NCI-H2196 (cell line): ENCODE results near the gene FGGY.
"Not testable (repeated sequence)": the region's sequence is repeated elsewhere in the genome, so short reads cannot be mapped to it uniquely, and the experiment has no call there.

Source experiments
- DNase-seq: peaks from one replicate; lab custom pipeline; 2025; ENCODE audit not compliant: unreplicated experiment; lab: John Stamatoyannopoulos, UW

Gene FGGY

DNA sequence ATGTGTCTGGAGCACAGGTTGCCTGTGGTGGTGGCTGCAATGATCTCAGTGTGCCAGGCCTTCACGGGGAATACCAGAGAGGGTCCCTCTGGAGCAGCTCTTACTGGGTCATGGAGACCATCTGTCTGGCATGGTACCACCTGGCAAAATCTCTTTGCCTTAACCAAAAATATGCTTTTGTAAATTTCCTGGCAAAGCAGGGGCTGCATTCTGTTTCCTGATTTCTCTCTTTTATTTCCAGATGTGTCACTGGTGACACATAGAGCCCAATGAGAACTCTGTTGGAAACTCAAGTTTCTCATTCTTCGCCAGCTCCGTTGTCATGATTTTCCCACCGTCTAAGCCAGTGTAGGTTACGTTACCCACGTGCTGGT lies 136.5 kb downstream of the FGGY start:
- DNase-seq, result no peak

DNA sequence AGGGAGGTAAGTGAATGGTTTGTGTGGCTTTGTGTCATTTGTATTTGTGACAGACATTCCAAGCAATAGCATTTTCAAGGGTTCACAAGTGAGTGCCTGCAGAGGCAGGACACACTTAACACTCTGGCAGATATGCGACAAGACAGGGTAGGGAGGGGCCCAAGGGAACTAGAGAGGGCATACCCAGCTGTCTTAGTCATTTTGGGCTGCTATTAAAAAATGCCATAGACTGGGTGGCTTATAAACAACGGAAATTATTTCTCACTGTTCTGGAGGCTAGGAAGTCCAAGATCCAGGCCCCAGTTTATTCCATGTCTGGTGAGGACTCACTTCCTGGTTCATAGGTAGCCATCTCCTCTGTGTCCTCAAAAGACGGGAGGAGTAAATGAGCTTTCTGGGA lies 137.4 kb downstream of the FGGY start:
- DNase-seq, result no peak

DNA sequence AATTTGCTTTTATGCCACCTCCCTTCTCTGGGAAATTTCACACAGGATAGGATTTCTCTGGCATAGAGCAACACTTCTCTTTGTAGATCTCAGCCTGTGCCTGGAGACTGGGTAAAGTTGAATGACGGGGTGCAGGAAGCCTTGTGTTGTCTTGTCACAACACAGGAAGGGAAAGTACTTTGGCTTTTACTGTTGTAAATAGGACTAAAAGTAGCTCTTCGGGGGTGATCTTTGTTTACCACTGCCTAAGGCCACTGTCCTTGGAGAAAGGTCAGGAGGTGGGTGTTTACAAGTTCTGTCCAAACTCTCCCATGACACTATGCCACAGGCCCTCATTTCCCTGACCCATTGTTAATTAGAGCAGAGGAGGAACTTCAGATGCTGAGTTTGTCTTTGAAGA lies 139.7 kb downstream of the FGGY start:
- no peak for DNase-seq

DNA sequence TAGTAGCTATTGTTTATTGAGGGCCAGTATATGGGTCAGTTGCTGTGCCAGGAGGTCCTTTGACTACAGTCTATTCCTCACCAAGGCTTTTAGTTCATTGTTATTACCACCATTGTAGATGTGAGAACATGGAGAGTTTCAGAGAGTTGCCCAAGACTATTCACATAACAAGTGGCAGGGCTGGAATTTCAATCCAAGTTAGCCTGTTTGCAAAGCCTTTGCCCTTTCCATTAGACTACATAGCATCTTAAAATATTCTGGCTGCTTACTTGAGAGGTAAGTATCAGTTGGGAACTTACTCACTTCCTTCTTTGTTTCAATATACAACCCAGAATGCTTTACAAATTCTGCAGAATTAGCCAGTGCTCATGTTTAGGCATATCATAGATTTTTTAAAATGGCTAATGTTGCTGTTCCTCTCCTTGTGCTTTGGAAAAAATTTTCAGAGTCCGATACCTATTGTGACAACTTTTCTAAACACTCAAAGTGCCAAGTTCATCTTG lies 141.2 kb downstream of the FGGY start:
- no peak for DNase-seq

DNA sequence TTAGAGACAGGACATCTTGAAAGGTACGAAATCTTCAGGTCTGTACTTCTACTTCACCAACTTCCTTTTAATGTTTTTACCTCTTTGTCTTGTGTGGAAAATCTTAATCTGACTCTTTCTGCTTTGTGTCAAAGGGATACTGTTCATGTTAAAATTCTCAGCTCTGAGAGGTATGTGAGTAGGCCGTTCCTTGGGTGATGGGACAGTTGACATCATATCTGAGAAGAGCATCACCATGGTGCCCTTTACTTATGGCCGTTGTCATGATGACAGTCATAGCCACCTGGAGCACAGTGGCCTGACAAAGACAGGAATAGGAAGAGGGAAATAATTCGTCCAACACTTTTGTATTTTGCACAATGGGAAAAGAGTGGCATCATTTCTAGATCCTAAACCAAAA lies 145.6 kb downstream of the FGGY start:
- no peak for DNase-seq

DNA sequence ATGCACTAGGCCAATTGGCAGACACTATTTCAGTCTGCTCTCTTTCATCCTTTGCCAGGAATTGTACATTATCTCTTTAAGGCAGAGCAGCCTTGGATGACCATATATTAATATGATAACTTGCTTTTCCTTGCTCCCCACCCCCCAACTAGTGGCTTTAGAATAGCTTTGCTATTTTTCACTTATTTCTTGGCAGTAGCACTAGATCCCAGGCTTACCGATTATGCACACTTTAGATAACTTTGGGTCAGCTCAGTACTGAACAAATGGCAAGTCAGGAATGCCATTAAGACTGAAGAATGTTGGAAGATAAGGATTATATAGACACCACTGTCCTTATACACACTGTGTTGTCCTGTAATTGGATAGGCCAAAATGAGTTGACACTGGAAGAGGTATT lies 146.4 kb downstream of the FGGY start:
- DNase-seq, result no peak

DNA sequence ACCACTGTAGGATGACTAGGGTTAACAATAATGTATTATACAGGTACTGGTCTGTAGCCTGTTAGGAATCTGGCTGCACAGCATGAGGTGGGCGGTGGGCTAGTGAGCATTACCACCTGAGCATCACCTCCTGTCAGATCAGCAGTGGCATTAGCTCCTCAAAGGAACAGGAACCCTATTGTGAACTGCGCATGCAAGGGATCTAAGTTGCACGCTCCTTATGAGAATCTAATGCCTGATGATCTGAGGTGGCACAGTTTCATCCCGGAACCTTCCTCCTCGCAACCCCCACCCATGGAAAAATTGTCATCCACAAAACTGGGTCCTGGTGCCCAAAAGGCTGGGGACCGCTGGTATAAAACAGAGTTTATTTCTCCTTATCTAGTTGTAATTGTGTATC lies 147.6 kb downstream of the FGGY start:
- no peak for DNase-seq

DNA sequence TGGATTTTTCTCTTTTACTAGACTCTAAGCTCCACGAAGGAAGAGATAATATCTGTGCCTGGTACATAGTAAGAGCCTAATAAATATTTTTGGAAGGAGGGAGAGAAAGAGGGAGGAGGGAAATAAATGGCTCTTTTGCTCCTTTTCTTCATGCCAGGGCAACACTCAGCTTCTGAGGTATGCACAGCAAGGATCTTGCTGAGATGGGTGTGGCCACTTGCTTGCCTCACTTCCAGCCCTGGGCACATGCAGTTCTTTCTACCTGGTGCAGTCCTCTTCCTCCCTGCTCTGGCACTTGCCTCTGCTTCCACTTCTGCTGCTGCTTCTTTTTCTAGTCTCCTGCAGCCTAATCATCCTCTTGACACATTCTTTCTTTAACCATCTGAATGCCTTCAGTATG lies 148.1 kb downstream of the FGGY start:
- no peak for DNase-seq

DNA sequence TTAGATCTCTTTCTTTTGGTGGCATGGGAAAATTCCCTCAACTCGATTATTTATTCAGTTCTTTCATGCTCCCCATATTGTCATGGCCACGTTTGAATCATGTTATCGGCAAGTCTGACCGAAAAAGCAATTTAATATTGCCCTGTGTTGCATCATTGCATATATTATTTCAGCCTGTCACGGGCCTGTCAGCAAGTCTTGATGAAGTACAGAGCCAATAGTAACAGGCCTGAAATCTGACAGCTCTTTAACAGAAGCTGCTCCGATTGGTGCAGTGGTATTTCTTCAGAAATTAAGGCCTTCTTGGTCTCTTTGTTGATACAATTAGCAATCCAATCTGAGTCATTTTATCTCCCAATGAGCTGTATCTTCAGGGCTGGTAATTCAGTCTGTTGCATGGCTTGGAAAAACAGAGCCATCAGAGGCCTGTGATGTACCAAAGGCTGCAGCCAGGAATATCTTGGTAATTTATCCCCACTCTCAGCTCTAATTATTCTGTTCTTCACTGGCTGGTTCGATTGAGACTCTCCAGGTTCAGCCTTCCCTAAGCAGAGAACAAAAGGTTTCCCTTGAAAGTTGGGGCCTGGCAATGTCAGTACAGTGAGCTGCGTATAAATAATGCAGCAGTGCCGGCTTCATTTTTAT lies 149.5 kb downstream of the FGGY start:
- DNase-seq, result no peak

DNA sequence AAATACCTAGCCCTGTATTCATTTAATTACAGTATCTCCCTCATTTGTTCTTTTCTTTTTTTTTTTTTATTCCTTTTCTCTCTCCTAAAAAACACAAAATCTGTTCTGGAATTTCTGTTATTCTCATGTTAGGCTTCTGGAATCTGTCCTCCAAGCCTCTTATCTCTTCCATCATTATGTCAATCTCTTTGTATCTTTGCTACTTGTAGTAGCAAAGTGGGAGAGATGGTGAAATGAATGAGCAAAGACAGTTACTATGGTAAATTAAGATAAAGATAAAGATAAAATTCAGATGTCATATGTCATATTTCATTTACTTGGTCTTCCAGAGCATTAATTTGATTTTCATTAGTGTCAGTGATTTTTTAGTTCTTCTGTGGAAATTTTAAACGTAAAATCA lies 155.1 kb downstream of the FGGY start:
- DNase-seq, result no peak

DNA sequence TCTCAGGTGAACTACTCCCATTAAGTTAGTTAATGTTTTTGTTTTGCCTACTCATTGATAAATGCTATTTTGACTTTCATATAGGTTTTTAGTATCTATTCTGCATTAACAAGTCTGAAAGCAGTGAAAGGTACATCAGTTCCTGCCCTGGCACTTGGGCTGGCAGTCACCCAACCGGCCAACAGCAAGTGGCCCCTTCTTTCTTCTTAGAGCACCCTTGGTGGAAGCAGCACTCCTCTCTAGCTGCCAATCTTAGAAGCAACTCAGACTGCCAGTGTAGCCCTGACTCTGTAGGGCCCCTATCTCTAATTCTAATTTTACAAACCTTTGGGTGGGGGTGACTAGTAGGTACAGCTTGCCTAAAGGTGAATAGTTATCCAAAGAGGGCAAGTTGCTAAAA lies 155.7 kb downstream of the FGGY start:
- no peak for DNase-seq

DNA sequence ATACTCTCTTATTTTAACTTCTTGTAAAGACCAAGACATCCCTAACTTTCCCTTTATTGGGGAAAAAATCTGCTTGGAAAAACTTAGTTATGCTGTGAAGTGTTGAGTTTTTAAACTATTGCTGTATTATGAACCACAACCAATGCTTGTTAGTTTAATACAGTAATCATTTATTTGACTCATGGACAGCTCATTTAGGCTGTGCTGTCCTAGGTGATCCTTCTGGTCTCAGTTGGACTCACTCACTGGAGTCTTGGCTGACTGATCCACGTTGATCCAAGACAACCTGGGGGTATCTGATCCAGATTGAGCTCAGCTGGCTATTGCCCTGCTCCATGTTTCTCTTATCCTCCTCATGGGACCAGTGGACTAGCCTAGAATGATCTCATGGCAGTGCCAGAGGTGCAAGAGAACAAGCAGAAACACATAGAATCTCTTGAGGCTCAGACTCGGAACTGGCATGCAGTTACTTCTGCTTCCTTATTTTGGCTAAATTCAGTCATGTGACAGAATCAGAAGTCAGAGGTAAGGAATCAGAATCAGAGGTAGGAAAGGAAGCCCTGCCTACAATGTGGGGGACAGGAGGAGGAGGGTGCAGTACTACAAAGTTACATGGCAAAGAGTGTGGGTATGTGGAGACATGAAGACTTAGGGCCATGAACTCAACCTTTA lies 156.5 kb downstream of the FGGY start:
- DNase-seq, result no peak

DNA sequence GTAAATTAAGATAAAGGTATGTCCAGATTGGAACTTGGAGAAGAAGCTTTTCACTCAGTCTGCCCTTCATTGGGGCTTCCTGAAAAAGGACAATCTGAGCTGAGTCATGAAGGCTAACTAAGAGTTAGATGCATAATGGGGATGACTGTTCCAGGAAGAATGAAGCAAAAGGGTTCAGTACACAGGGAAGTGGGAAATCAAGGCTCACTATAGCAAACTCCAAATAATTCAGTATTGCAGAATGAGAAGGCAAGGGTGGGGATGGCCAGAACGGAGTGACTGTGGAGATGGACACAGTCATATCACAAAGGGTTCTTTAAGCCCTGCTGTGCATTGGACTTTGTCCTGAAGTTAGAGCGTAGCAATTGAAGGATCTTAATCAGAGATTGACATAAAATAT lies 158.3 kb downstream of the FGGY start:
- DNase-seq, result no peak

DNA sequence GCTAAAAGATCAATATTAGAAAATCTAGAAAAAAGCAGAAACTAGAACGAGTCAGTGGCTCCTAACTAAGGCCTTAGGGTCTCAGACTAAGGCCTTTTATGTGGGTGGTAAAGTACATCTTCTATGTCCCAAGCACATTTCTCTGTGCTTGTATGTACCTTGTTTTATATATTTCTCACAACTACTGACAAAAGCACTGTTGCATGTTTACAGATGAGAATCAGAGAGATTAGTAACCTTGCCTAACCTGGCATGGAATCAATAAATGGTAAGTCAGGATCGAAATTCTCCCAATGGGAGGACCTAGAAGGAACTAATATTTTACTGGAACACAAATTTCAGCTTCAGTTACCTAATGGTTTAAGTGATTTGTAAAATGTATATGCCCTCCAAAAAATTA lies 160.9 kb downstream of the FGGY start:
- DNase-seq, result no peak

DNA sequence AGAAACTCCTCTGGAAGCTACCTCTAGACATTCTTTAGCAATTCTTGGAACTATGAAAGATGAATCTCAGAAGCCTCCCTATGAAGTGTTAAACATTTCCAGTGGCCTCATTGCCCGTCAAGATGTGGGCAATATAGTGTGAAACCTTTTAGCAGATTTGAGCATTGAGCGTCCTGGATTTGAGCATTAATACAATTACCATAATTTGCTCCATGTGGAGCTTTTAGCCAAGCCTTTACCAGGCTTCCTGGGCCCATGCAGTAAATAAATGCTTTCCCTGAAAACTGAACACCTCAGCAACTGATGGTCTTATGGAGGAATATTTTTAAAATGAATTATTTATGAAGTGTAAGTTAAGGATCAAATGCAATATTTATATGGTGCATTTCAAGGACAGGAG lies 162.0 kb downstream of the FGGY start:
- no peak for DNase-seq

DNA sequence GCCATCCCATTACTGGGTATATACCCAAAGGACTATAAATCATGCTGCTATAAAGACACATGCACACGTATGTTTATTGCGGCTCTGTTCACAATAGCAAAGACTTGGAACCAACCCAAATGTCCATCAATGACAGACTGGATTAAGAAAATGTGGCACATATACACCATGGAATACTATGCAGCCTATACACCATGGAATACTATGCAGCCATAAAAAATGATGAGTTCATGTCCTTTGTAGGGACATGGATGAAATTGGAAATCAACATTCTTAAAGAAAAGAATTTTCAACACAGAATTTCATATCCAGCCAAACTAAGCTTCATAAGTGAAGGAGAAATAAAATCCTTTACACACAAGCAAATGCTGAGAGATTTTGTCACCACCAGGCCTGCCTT lies 166.0 kb downstream of the FGGY start:
- not testable (repeated sequence) for DNase-seq

DNA sequence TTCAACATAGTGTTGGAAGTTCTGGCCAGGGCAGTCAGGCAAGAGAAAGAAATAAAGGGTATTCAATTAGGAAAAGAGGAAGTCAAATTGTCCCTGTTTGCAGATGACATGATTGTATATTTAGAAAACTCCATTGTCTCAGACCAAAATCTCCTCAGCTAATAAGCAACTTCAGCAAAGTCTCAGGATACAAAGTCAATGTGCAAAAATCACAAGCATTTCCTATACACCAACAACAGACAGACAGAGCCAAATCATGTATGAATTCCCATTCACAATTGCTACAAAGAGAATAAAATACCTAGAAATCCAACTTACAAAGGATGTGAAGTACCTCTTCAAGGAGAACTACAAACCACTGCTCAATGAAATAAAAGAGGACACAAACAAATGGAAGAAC lies 168.6 kb downstream of the FGGY start:
- DNase-seq, result not testable (repeated sequence)

DNA sequence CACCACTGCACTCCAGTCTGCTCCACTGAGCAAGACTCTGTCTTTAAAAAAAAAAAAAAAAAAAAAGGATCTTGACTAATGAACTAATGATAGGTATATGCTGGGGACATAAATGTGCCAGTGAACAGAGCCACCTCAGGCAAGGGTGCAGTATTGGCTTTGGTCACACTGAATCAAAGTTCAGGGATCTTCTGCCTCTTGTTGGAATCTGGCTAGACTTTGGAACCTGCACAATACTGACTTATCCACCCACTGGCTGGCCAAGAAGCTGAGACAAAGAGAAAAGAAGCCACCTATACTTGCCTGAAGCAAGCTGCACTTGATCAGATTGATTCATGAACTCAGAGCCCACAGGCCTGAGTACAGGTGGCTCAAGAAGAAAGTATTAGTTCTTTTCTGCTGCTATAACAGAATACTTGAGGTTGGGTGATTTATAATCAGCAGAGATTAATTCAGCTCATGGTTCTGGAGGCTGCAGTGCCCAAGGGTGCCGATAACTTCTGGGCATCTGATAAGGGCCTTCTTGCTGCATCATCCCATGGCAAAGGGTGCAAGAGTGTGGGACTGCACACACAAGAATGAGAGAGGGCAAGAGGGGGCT lies 172.0 kb downstream of the FGGY start:
- DNase-seq, result no peak

DNA sequence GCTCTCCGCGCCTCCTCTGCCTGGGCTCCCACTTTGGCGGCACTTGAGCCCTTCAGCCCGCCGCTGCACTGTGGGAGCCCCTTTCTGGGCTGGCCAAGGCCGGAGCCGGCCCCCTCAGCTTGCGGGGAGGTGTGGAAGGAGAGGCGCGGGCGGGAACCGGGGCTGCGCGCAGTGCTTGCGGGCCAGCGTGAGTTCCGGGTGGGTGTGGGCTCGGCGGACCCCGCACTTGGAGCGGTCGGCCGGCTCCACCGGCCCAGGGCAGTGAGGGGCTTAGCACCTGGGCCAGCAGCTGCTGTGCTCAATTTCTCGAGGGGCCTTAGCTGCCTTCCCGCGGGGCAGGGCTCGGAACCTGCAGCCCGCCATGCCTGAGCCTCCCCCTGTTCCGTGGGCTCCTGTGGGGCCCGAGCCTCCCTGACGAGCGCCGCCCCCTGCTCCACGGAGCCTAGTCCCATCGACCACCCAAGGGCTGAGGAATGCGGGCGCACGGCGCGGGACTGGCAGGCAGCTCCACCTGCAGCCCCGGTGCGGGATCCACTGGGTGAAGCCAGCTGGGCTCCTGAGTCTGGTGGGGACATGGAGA lies 175.2 kb downstream of the FGGY start:
- not testable (repeated sequence) for DNase-seq

DNA sequence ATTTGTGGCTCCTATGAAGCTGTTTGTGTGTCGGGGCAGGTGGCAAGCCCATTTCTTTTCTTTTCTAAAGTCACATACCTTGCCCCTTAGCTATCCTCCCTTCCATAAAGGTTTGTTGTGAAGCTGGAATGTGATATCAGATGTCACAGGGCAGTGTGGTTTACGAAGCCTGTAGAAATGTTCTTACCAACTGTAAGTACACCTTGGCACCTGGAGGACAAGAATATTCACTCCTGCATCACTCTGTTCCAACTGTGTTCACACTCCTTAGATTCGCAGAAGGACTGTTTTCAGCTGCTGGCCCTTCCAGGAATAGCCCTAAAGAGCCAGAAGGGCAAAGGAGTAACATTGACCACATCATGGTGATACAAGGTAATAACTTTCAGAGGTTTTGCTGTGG lies 176.9 kb downstream of the FGGY start:
- no peak for DNase-seq

DNA sequence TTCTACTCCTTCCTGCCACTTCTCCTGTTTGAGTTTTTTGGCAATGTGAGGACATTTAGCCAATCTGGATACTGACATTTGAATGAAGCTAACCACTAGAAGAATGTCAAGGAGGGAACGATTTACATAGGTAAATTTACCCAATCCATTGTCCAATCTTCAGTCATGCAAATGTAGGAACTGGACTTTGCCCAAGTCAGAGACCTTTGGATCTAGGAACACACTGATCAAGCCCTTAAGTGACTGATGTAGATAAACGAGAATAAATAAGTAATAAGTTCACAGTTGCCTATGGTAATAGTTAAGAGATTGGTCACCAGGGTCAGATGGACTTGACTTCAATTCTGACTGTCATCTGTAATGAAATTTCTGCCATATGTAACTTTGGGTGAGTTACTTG lies 177.6 kb downstream of the FGGY start:
- DNase-seq, result no peak

DNA sequence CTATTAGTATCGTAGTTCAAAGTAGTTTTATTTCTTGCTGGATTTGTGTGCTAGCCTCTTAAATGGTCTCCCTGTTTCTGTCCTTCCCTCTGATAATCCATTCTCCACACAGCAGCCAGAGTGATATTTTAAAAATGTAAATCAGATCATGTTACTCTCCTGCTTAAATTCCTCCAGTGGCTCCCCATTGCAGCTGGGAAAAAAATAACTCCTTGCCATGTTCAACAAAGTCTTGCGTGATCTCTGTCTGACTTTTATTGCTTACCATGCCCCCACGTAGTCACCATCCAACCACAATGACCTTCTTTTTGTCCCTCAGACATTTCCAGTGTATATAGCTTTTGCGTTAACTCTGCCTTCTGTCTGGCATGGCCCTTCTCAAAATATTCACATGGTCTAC lies 178.8 kb downstream of the FGGY start:
- DNase-seq, result no peak
